SK-N-SH treated with all-trans-retinoic acid at 6 μM for 48 hours (cell line): ENCODE data around the gene LARGE1.

Source experiments
- ATAC-seq: fragments of 200-7000 bp; cut with Tn5 transposase; 3 replicates; pipeline ENCODE4 v1.9.1; 2020; ENCODE audit warnings: mild to moderate bottlenecking, moderate library complexity
- ARNTL ChIP-seq: fragments of 450-650 bp; formaldehyde crosslinking; IDR thresholded peaks from 2 replicates; pipeline ENCODE4 v1.5.0; 2020; ENCODE audit warnings: low read depth, mild to moderate bottlenecking, moderate library complexity, borderline replicate concordance
- BACH2 ChIP-seq: fragments of 250-450 bp; sonication (Bioruptor Pico); IDR thresholded peaks from 2 replicates; pipeline ENCODE4 v1.9.0; 2021; ENCODE audit warnings: mild to moderate bottlenecking, borderline replicate concordance
- CSDC2 ChIP-seq: fragments of 250-450 bp; sonication (Bioruptor Pico); IDR thresholded peaks from 2 replicates; pipeline ENCODE4 v1.5.0; 2020; ENCODE audit warnings: mild to moderate bottlenecking, moderate library complexity
- ESRRG ChIP-seq: fragments of 250-450 bp; sonication (Bioruptor Pico); IDR thresholded peaks from 2 replicates; pipeline ENCODE4 v1.6.1; 2021; ENCODE audit warnings: mild to moderate bottlenecking
- ISL1 ChIP-seq: fragments of 250-450 bp; sonication (Bioruptor Pico); IDR thresholded peaks from 2 replicates; pipeline ENCODE4 v2.1.2; 2022; ENCODE audit warnings: mild to moderate bottlenecking, moderate library complexity
- OSR1 ChIP-seq: fragments of 250-450 bp; sonication (Bioruptor Pico); IDR thresholded peaks from 2 replicates; pipeline ENCODE4 v1.8.0; 2022; ENCODE audit warnings: moderate library complexity, mild to moderate bottlenecking, inconsistent platforms
- PATZ1 ChIP-seq: fragments of 250-450 bp; sonication (Bioruptor Pico); IDR thresholded peaks from 2 replicates; pipeline ENCODE4 v1.8.0; 2020; ENCODE audit warnings: mild to moderate bottlenecking, moderate library complexity, borderline replicate concordance
- PPARA ChIP-seq: fragments of 250-450 bp; sonication (Bioruptor Pico); IDR thresholded peaks from 2 replicates; pipeline ENCODE4 v1.5.0; 2020; ENCODE audit warnings: mild to moderate bottlenecking, borderline replicate concordance
- RARB ChIP-seq: fragments of 250-450 bp; sonication (Bioruptor Pico); IDR thresholded peaks from 2 replicates; pipeline ENCODE4 v1.8.0; 2021; ENCODE audit warnings: mild to moderate bottlenecking, moderate library complexity
- SNAI2 ChIP-seq: fragments of 250-450 bp; sonication (Bioruptor Pico); IDR thresholded peaks from 2 replicates; pipeline ENCODE4 v1.5.0; 2020; ENCODE audit warnings: mild to moderate bottlenecking, moderate library complexity
- TOX ChIP-seq: fragments of 250-450 bp; sonication (Bioruptor Pico); IDR thresholded peaks from 2 replicates; pipeline ENCODE4 v1.8.0; 2021; ENCODE audit warnings: mild to moderate bottlenecking, moderate library complexity, borderline replicate concordance
- ZC3H10 ChIP-seq: fragments of 250-450 bp; sonication (Bioruptor Pico); IDR thresholded peaks from 2 replicates; pipeline ENCODE4 v1.5.1; 2021; ENCODE audit warnings: mild to moderate bottlenecking, moderate library complexity
- ZFP3 ChIP-seq: fragments of 250-450 bp; sonication (Bioruptor Pico); IDR thresholded peaks from 2 replicates; pipeline ENCODE4 v1.5.0; 2020; ENCODE audit warnings: mild to moderate bottlenecking, moderate library complexity
- ZFP30 ChIP-seq: fragments of 450-650 bp; formaldehyde crosslinking; IDR thresholded peaks from 2 replicates; pipeline ENCODE4 v1.5.0; 2022; ENCODE audit warnings: mild to moderate bottlenecking, moderate library complexity
- ZNF565 ChIP-seq: fragments of 450-650 bp; formaldehyde crosslinking; conservative IDR thresholded peaks from 2 replicates; pipeline ENCODE4 v1.5.0; 2020; ENCODE audit warnings: low read depth, mild to moderate bottlenecking, moderate library complexity
- ZNF8 ChIP-seq: fragments of 450-650 bp; formaldehyde crosslinking; IDR thresholded peaks from 2 replicates; pipeline ENCODE4 v1.5.0; 2020; ENCODE audit warnings: mild to moderate bottlenecking, moderate library complexity
- TF ChIP-seq, protein P1 (sequence below): fragments of 250-450 bp; sonication (Bioruptor Pico); IDR thresholded peaks from 2 replicates; pipeline ENCODE4 v1.5.1; 2021; ENCODE audit warnings: mild to moderate bottlenecking, moderate library complexity
- TF ChIP-seq, protein P2 (sequence below): fragments of 250-450 bp; sonication (Bioruptor Pico); IDR thresholded peaks from 2 replicates; pipeline ENCODE4 v1.5.1; 2020; ENCODE audit warnings: low read depth, mild to moderate bottlenecking, moderate library complexity
- TF ChIP-seq, protein P3 (sequence below): fragments of 250-450 bp; sonication (Bioruptor Pico); IDR thresholded peaks from 2 replicates; pipeline ENCODE4 v1.5.0; 2020; ENCODE audit warnings: mild to moderate bottlenecking, moderate library complexity
- TF ChIP-seq, protein P4 (sequence below): fragments of 250-450 bp; sonication (Bioruptor Pico); IDR thresholded peaks from 2 replicates; pipeline ENCODE4 v1.8.0; 2021; ENCODE audit warnings: low read depth, mild to moderate bottlenecking, moderate library complexity, borderline replicate concordance

LARGE1 gene

GRCh38 chr22:33898121-33898520, 22.2 kb downstream of the LARGE1 start (continued):
- TF ChIP-seq, protein P1, sequence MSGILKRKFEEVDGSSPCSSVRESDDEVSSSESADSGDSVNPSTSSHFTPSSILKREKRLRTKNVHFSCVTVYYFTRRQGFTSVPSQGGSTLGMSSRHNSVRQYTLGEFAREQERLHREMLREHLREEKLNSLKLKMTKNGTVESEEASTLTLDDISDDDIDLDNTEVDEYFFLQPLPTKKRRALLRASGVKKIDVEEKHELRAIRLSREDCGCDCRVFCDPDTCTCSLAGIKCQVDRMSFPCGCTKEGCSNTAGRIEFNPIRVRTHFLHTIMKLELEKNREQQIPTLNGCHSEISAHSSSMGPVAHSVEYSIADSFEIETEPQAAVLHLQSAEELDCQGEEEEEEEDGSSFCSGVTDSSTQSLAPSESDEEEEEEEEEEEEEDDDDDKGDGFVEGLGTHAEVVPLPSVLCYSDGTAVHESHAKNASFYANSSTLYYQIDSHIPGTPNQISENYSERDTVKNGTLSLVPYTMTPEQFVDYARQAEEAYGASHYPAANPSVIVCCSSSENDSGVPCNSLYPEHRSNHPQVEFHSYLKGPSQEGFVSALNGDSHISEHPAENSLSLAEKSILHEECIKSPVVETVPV (CRISPR knock-in tag) = no peak
- TF ChIP-seq, all 23 proteins: peak for 0

GRCh38 chr22:33897448-33897835, 22.8 kb downstream of the LARGE1 start:
- TF ChIP-seq, protein P1 (CRISPR knock-in tag) = no peak
- no peak for TF ChIP-seq PATZ1
- TF ChIP-seq, protein P2, sequence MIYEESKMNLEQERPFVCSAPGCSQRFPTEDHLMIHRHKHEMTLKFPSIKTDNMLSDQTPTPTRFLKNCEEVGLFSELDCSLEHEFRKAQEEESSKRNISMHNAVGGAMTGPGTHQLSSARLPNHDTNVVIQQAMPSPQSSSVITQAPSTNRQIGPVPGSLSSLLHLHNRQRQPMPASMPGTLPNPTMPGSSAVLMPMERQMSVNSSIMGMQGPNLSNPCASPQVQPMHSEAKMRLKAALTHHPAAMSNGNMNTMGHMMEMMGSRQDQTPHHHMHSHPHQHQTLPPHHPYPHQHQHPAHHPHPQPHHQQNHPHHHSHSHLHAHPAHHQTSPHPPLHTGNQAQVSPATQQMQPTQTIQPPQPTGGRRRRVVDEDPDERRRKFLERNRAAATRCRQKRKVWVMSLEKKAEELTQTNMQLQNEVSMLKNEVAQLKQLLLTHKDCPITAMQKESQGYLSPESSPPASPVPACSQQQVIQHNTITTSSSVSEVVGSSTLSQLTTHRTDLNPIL = no peak
- no peak for ATAC-seq

GRCh38 chr22:33896575-33897447, 23.5 kb downstream of the LARGE1 start:
- ATAC-seq = no peak
- TF ChIP-seq ISL1 (no peak), ZNF8 (no peak), SNAI2 (CRISPR knock-in tag) (no peak), OSR1 (no peak), BACH2 (CRISPR knock-in tag) (no peak), ZNF565 (CRISPR knock-in tag) (no peak), TOX (no peak), ZC3H10 (CRISPR knock-in tag) (no peak), ZFP30 (no peak), PPARA (no peak), ZFP3 (no peak), ESRRG (CRISPR knock-in tag) (no peak), PATZ1 (no peak), CSDC2 (CRISPR knock-in tag) (no peak), RARB (CRISPR knock-in tag) (no peak), ARNTL (CRISPR knock-in tag) (no peak)
- TF ChIP-seq, protein P3, sequence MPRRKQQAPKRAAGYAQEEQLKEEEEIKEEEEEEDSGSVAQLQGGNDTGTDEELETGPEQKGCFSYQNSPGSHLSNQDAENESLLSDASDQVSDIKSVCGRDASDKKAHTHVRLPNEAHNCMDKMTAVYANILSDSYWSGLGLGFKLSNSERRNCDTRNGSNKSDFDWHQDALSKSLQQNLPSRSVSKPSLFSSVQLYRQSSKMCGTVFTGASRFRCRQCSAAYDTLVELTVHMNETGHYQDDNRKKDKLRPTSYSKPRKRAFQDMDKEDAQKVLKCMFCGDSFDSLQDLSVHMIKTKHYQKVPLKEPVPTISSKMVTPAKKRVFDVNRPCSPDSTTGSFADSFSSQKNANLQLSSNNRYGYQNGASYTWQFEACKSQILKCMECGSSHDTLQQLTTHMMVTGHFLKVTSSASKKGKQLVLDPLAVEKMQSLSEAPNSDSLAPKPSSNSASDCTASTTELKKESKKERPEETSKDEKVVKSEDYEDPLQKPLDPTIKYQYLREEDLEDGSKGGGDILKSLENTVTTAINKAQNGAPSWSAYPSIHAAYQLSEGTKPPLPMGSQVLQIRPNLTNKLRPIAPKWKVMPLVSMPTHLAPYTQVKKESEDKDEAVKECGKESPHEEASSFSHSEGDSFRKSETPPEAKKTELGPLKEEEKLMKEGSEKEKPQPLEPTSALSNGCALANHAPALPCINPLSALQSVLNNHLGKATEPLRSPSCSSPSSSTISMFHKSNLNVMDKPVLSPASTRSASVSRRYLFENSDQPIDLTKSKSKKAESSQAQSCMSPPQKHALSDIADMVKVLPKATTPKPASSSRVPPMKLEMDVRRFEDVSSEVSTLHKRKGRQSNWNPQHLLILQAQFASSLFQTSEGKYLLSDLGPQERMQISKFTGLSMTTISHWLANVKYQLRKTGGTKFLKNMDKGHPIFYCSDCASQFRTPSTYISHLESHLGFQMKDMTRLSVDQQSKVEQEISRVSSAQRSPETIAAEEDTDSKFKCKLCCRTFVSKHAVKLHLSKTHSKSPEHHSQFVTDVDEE (CRISPR knock-in tag) = no peak
- TF ChIP-seq, protein P2 = no peak
- TF ChIP-seq, protein P1 (CRISPR knock-in tag) = no peak
- TF ChIP-seq, protein P4, sequence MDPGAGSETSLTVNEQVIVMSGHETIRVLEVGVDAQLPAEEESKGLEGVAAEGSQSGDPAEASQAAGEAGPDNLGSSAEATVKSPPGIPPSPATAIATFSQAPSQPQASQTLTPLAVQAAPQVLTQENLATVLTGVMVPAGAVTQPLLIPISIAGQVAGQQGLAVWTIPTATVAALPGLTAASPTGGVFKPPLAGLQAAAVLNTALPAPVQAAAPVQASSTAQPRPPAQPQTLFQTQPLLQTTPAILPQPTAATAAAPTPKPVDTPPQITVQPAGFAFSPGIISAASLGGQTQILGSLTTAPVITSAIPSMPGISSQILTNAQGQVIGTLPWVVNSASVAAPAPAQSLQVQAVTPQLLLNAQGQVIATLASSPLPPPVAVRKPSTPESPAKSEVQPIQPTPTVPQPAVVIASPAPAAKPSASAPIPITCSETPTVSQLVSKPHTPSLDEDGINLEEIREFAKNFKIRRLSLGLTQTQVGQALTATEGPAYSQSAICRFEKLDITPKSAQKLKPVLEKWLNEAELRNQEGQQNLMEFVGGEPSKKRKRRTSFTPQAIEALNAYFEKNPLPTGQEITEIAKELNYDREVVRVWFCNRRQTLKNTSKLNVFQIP (CRISPR knock-in tag) = no peak
